H1 (cell line): ENCODE data around the gene POLL. TPM values are rescaled to one million over a fixed set of nuclear protein-coding genes. Genes with fewer than 3 reads are reported as not detected.

Source experiments
- BACH1 ChIP-seq: IDR thresholded peaks from 2 replicates; pipeline ENCODE4 v1.6.1; 2012; ENCODE audit warnings: low read length, improper control_type of control experiment
- HDAC2 ChIP-seq, 2 experiments: fragments of 300-600 bp in 1 of 2; sonication (generic) in 1 of 2; IDR thresholded peaks; 2 replicates each; pipeline ENCODE4 v1.6.1; 2011 to 2012; ENCODE audit warnings: low read depth in 2 of 2, low read length in 2 of 2, mild to moderate bottlenecking in 2 of 2, moderate library complexity in 2 of 2, borderline replicate concordance in 1 of 2, inconsistent platforms in 1 of 2
- MAFK ChIP-seq: IDR thresholded peaks from 2 replicates; pipeline ENCODE4 v1.6.1; 2012; ENCODE audit warnings: low read depth, mild to moderate bottlenecking, improper control_type of control experiment, low read length
- RFX5 ChIP-seq: IDR thresholded peaks from 2 replicates; pipeline ENCODE4 v1.6.1; 2011; ENCODE audit warnings: low read depth, low read length, improper control_type of control experiment, borderline replicate concordance
- SP4 ChIP-seq: IDR thresholded peaks from 2 replicates; pipeline ENCODE4 v1.6.1; 2012; ENCODE audit warnings: low read length, inconsistent platforms
- polyA plus RNA-seq, 7 experiments: library from polyadenylated mRNA; depleted of rRNA in 3 of 7; stranded (reverse) in 5 of 7; unstranded in 2 of 7; fragments of >200 nt in 5 of 7; fragments of 200-250 nt in 2 of 7; gene quantifications; 1 replicate in 5 of 7; 2 replicates in 1 of 7; 4 replicates in 1 of 7; pipeline versions ENCODE4 v1.2.1 to v1.2.3, GENCODE V29; 2011 to 2013; ENCODE audit warnings: missing spikeins in 2 of 7, mixed read lengths in 2 of 7
- total RNA-seq: library from RNA; stranded (reverse); fragmentation: NEBNext Ultra II Directional; extraction: Animal tissue kit (Norgen Biotek cat#: 25700); gene quantifications from 2 replicates; pipeline ENCODE4 v1.2.1, GENCODE V29; 2021

Gene POLL
- total and polyA plus RNA-seq, 2 of the 8 experiments (the other 6 are each of a cell fraction or from before 2014, with no cell fraction given): 26.1 to 45.9 TPM

DNA sequence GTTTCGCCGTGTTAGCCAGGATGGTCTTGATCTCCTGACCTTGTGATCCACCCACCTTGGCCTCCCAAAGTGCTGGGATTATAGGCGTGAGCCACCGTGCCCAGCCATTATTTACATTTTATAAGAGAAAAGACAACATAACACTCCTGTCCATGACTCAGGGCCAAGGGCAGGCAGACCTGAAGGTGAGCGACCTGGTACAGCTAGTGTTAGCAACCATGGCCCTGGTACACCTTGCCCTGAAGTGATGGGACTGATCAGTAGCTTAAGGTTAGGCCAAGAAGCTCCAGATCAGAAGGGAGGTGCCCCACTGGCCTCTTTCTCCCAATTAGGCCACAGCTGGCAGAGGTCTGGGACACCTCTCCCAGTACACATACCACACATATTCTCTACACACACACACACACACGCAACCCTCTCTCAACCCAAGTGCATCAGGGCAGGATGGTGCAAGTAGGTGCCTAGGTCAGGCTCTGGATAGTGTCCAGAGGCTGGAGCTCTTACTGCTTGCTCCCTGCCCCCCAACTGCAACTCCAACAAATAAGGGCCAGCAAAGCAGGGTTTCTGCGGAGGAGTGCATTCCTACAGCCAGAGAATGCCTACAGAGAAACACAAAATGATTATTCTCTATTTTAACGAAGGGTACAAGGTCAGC, 43.9 kb upstream of the POLL start (continued):
- TF ChIP-seq RFX5 (no peak), MAFK (no peak), SP4 (no peak), HDAC2 (IDR thresholded peaks at IDR 0.05; ENCODE audit: borderline replicate concordance in 1 of 2, low read depth in 2 of 2, low read length in 2 of 2) (no peak), BACH1 (no peak)
